Endothelial cell of umbilical vein (primary cell): ENCODE measurements around the gene IL25.

Experiments
- EZH2 ChIP-seq: IDR thresholded peaks from 2 replicates; pipeline ENCODE4 v1.6.1; 2012; ENCODE audit warnings: borderline replicate concordance, low read depth, mild to moderate bottlenecking, moderate library complexity, low read length, inconsistent platforms; ENCODE audit not compliant: severe bottlenecking
- FOS ChIP-seq: IDR thresholded peaks from 2 replicates; pipeline ENCODE4 v1.6.1; 2011; ENCODE audit warnings: mild to moderate bottlenecking, low read length, moderate library complexity, borderline replicate concordance; ENCODE audit not compliant: insufficient read depth
- GATA2 ChIP-seq: IDR thresholded peaks from 2 replicates; pipeline ENCODE4 v1.7.0; 2011; ENCODE audit warnings: low read depth, mild to moderate bottlenecking, moderate library complexity, mixed read lengths, low read length; ENCODE audit not compliant: insufficient read length, insufficient read depth
- JUN ChIP-seq: IDR thresholded peaks from 2 replicates; pipeline ENCODE4 v1.6.1; 2011; ENCODE audit warnings: borderline replicate concordance, low read depth; ENCODE audit not compliant: insufficient read length, insufficient read depth
- MAX ChIP-seq: IDR thresholded peaks from 2 replicates; pipeline ENCODE4 v1.6.1; 2011; ENCODE audit not compliant: insufficient read depth, insufficient read length
- MYC ChIP-seq: IDR thresholded peaks from one replicate; pipeline ENCODE4 v1.6.1; 2011; ENCODE audit warnings: mild to moderate bottlenecking, low read depth, low read length
- POLR2A ChIP-seq: IDR thresholded peaks from 2 replicates; pipeline ENCODE4 v1.6.1; 2012; ENCODE audit warnings: low read depth, mild to moderate bottlenecking, control low read depth, low read length
- POLR2AphosphoS5 ChIP-seq: IDR thresholded peaks from 2 replicates; pipeline ENCODE4 v1.6.1; 2012; ENCODE audit warnings: low read depth, mild to moderate bottlenecking, control low read depth, low read length, moderate library complexity; ENCODE audit not compliant: insufficient read depth
- TF ChIP-seq, protein P1 (sequence below), 2 donors: IDR thresholded peaks; 1 replicate in 1 of 2; 2 replicates in 1 of 2; pipeline ENCODE4 v1.5.1; 2011; ENCODE audit warnings: low read length in 2 of 2, mild to moderate bottlenecking in 2 of 2, moderate library complexity in 2 of 2, control low read depth in 1 of 2, inconsistent platforms in 1 of 2, low read depth in 1 of 2; ENCODE audit not compliant: insufficient read depth in 1 of 2; ENCODE audit errors: extremely low read depth in 1 of 2

DNA sequence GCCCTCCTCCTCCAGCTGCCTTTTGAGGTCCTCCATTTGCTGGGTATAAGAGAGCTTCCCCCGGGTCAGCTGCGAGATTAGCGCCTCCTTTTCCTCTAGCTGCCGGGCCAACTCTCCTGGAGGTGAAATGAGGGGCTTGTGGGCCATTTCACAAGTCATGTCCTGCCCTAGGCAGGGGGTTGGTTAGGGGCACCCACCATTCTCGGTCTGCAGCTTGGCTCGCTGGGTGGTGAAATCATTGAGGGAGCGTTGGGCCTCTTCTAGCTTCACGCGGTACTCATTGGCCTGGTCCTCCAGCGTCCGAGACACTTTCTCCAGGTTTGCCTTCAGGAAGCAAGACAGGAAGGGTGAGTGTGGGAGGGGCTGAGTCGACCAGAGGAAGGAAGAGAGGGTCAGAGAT lies 16.8 kb downstream of the IL25 start:
- no peak for TF ChIP-seq POLR2A
- TF ChIP-seq, protein P1, sequence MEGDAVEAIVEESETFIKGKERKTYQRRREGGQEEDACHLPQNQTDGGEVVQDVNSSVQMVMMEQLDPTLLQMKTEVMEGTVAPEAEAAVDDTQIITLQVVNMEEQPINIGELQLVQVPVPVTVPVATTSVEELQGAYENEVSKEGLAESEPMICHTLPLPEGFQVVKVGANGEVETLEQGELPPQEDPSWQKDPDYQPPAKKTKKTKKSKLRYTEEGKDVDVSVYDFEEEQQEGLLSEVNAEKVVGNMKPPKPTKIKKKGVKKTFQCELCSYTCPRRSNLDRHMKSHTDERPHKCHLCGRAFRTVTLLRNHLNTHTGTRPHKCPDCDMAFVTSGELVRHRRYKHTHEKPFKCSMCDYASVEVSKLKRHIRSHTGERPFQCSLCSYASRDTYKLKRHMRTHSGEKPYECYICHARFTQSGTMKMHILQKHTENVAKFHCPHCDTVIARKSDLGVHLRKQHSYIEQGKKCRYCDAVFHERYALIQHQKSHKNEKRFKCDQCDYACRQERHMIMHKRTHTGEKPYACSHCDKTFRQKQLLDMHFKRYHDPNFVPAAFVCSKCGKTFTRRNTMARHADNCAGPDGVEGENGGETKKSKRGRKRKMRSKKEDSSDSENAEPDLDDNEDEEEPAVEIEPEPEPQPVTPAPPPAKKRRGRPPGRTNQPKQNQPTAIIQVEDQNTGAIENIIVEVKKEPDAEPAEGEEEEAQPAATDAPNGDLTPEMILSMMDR (IDR thresholded peaks at IDR 0.05; ENCODE audit: extremely low read depth in 1 of 2, insufficient read depth in 1 of 2, low read depth in 1 of 2, low read length in 2 of 2) = no peak
- TF ChIP-seq EZH2 = no peak
- TF ChIP-seq JUN = no peak
- no peak for TF ChIP-seq MAX
- no peak for TF ChIP-seq MYC
- no peak for TF ChIP-seq POLR2AphosphoS5
- no peak for TF ChIP-seq GATA2
- no peak for TF ChIP-seq FOS
